HG03575 (cell line): ENCODE measurements around the gene OLFM4.

Source experiments
- ATAC-seq: cut with Tn5 transposase; IDR thresholded peaks from one replicate; pipeline ENCODE4 v1.9.1; 2021; ENCODE audit not compliant: unreplicated experiment, insufficient number of reproducible peaks, low FRiP score; ENCODE audit errors: extremely low read depth

The OLFM4 gene

DNA sequence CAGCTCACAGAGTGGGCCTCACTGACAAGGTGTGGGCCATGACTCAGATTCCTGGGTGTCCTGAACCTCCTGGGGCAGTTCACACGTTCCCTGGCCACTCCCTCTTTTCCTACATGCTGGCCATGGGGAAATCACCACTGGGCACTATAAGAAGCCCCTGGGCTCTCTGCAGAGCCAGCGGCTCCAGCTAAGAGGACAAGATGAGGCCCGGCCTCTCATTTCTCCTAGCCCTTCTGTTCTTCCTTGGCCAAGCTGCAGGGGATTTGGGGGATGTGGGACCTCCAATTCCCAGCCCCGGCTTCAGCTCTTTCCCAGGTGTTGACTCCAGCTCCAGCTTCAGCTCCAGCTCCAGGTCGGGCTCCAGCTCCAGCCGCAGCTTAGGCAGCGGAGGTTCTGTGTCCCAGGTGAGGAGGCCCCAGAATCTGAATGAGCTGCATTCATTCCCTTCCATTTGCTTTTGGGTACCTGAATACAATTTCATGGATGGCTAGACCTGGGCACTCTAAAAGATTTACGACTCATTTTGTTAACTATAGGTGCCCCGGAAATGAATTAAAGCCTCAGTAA, at the start of gene OLFM4:
Gene OLFM4, plus strand, starts transcription at position 177 of the 567 bp plus-strand sequence. Its CDS starts 24 bp downstream, at position 201.
- ATAC-seq: no peak

- ATAC-seq: no peak
These were observed 49.6 kb upstream of the OLFM4 start for GRCh38 chr13:52978989-52979388.

GRCh38 chr13:52980695-52981094, 47.9 kb upstream of the OLFM4 start:
- ATAC-seq: no peak

- ATAC-seq: no peak
These were observed 44.8 kb upstream of the OLFM4 start for GRCh38 chr13:52983836-52984235.

GRCh38 chr13:52984881-52985363, 43.7 kb upstream of the OLFM4 start:
- ATAC-seq: no peak

DNA sequence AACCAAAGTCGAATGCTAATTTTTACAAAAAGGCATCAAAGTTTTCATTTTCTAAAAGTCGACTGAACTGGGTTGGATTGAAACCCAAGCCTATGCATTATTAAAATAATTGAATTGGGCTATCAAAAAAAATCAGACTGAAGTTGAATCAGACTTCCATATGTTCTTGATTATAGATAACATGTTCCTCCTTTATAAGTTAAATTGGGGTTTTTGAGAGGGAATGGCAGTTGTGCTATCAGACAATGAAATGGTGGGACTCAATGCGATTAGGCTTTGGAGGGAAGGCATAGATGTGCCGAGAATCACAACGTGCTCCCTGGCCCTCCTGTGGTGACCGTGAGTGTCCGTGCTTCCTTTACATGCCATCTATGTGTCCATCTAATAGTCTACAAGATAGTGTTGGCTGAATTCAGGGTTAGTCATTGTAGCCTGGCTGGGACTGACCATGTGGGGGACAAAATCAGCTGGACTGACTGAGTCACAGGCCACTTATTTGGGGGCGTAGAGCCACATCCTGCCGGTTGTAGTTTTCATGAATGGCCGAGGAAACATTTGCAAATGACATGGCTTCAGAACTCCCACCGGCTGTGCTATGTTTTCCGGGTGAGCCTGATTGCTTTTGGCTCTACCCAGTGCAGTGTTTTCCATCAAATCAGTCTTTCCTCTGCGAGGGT, 37.1 kb upstream of the OLFM4 start:
- ATAC-seq: no peak

- ATAC-seq: no peak
These were observed 36.5 kb upstream of the OLFM4 start for GRCh38 chr13:52992110-52992509.

DNA sequence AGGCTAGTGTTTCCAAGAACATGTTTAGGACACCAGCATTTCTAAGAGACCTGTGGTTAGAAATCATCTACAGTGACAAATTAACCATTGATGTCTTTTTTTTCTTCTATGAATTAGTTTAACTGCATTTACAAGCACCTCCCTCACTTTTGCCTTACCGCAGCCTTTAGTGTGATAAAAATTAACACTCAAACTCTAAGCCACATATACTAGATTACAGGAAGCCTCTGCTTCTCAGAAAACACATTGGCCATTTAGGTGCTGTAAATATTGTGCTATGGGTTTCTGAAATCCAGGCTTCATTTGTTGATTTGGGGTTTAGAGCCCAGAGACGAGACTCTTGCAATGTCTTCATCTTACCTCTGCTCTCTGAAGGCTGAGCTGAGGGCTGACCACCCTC, 34.6 kb upstream of the OLFM4 start:
- no peak for ATAC-seq

GRCh38 chr13:52994865-52995264, 33.7 kb upstream of the OLFM4 start:
- ATAC-seq: no peak

DNA sequence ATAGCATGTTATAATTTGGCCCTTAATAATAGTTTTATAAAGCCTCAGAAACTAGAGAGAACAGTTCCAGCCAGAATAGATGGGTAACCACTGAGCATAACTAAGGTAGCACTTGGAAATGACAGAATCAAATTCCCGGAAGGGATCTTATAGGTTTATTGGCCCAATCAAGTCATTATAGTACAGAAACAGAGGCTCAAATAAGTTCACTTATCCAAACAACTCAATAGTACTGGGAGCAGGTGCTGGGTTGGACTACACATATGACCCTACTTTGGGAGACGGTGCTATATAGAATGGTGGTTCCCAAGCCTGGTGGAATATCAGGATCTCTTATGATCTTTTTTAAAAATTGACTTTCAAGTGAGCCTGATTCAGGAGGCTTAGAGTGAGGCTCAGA, 32.7 kb upstream of the OLFM4 start:
- ATAC-seq: no peak

GRCh38 chr13:52997951-52998876, 30.4 kb upstream of the OLFM4 start:
- no peak for ATAC-seq

DNA sequence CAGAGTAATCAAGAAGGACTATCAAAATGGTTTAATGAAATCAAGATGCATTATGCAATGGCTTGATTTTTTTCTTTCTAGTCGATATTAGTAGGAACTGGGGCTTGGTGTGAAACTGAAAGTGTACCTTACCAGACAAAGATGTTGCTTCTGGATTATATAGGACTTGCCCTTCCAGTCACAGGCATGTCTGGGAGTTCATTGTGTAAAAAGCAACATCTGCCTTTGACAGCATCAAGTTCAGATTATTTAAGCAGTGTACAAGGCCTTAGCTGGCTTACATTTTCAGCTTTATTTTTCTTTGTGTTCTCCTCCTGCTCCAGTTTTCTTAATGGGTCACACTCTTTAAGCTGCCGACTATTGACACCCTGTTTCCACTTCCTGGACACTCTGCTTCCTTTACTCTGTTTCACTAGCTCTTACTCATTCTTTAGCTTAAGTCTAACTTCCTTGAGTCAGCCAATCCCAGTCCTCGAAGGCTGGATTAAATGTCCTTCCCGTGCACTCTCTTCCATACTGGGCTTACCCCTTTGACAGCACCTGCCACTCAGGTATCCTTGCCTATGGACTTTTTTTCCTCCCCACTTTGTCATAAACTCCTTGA, 29.4 kb upstream of the OLFM4 start:
- no peak for ATAC-seq

DNA sequence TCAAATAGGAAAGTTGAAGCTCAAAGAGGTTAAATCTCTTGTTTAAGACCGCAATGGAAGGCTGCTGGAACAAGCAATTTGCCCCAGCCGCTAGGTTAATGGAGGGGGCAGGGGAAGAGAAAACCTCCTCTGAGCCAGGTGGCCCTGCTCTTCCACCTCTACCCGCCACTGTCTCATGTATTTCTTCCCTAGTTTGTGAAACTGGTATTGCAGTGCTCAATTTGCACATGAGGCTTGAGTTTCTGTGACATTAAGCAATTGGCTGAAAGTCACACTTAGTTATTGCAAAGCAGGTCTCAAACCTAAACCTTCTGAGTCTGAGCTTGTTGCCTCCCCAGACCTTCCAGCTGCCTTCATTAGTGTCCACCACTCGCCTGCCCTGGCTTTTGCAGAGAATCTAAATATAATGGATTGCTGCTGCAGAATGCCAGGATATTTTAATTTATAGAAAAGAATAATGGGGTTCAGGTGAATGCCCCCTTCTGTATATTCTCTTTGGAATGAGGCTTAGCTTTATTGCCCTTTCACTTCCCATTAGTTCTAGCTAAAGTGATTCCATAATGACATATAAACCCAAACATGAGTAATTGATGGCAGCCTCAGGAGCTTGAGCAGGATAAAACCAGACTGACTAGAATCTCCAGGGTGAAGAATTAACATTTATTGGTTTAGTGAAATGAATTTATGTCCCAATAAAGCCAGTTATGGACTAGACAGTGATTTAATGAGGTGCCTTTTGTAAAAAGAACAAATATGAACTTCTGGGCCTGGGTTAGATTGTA, 27.0 kb upstream of the OLFM4 start:
- ATAC-seq: no peak

DNA sequence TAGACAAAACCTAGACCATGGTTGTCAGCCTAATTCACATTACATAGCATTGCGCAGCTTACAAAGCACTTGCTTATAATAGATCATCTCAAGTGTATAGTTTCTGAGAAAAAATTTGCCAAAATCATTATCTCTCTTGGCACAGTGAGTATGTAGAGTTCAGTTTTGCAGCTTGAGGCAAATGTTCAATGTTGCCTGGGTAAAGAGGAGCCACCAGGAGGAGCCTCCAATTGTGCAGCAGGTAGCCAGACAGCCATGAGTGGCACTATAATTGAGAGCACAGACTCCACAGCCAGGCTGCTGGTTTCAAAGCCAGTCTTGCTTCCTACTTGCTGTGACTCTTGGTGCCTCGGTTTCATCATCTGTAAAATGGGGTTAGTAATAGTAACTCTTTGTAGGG, 24.0 kb upstream of the OLFM4 start:
- ATAC-seq: no peak

DNA sequence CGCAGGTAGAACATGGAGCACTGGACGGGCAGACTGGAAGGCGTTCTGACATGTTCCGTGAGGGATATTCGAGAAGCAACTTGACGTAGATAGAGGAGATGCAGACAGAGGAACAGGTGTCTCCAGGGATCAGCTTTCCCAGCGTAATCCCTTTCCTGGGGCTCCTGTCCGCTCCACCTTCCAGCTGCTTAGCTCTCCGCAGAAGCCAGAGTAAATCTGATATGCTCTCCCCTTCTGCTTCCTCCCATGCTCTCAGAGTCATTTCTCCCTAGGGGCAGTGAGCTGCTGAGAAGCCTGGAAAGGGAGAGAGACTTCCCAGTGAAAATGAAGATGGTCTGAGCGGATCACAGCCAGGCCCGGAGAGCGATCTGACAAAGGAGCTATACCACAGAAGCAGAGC, 23.0 kb upstream of the OLFM4 start:
- no peak for ATAC-seq

GRCh38 chr13:53007872-53008271, 20.7 kb upstream of the OLFM4 start:
- ATAC-seq: no peak

DNA sequence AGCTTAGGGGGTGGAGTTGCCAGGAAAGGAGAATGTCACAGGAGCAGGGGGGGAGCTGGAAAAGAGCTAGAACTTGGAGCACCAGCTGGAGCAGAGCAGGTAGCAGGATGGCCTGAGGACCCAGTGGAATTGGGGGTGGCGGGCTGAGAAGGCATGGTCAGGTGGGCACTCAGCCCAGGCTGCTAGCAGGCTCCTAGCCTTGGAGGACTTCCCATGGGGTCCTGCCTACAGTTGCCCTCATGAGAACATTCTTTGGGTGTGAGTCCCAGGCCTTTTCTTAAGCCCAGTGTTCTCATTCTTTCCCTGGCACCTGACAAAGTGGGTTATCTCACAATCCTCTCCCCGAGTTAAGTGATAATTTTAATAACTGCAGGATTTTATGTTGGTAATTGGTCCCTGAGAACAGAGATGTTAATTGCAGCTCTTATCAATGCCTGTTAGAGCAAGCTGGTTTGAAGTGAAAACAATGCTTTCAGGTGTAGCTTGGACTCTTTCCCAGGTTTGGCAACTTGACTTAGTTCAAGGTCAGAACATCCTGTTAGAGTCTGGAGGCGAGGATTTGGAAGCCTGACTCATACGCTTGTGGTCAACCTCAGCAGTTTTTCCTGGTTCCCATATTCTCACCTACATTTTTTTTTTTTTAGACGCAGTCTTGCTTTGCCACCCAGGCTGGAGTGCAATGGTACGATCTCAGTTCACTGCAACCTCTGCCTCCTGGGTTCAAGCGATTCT, 18.1 kb upstream of the OLFM4 start:
- no peak for ATAC-seq

DNA sequence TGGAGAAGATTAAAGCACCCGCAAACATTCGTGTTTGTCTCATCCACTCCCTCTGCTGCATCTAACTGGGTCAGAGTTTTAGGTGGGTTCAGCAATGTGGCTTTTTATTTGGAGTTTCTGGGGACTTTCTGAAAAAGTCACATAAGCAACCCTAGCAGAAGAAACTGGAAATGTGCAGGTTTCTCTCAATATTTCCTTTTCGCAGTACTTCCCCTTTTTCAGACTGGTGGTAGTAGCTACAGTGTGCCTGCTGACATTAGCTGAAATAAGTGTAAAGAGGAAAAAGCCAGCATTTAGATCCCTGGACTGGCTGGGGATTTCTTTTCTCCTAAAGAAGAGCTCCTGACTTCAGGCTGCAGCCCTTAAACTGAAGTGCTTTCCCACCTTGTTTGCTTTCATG, 15.9 kb upstream of the OLFM4 start:
- ATAC-seq: no peak
